HEK293T (cell line): ENCODE results near the gene DSTYK.

Experiments used
- ARNT ChIP-seq: fragments of 450-650 bp; IDR thresholded peaks from 2 replicates; pipeline ENCODE4 v1.6.1; 2017; ENCODE audit warnings: mild to moderate bottlenecking
- BHLHE40 ChIP-seq: fragments of 450-650 bp; IDR thresholded peaks from 2 replicates; pipeline ENCODE4 v1.6.1; 2016; ENCODE audit warnings: mild to moderate bottlenecking, moderate library complexity, borderline replicate concordance
- CTBP1 ChIP-seq: fragments of 450-650 bp; IDR thresholded peaks from 2 replicates; pipeline ENCODE4 v1.6.1; 2016; ENCODE audit warnings: borderline replicate concordance
- ELF4 ChIP-seq: fragments of 450-650 bp; IDR thresholded peaks from 2 replicates; pipeline ENCODE4 v1.6.1; 2017; ENCODE audit warnings: antibody characterized with exemption
- FOXA1 ChIP-seq: fragments of 450-650 bp; IDR thresholded peaks from 2 replicates; pipeline ENCODE4 v1.6.1; 2016; ENCODE audit warnings: mild to moderate bottlenecking
- FOXK2 ChIP-seq: fragments of 450-650 bp; IDR thresholded peaks from 2 replicates; pipeline ENCODE4 v1.6.1; 2016; ENCODE audit warnings: mild to moderate bottlenecking
- FOXM1 ChIP-seq: fragments of 450-650 bp; IDR thresholded peaks from 2 replicates; pipeline ENCODE4 v1.6.1; 2017; ENCODE audit warnings: mild to moderate bottlenecking, borderline replicate concordance
- HDGF ChIP-seq: fragments of 450-650 bp; IDR thresholded peaks from 2 replicates; pipeline ENCODE4 v1.6.1; 2017; ENCODE audit warnings: antibody characterized with exemption, borderline replicate concordance
- L3MBTL2 ChIP-seq: fragments of 450-650 bp; conservative IDR thresholded peaks from 2 replicates; pipeline ENCODE4 v1.6.1; 2016; ENCODE audit warnings: mild to moderate bottlenecking
- NFRKB ChIP-seq: fragments of 450-650 bp; IDR thresholded peaks from 2 replicates; pipeline ENCODE4 v1.6.1; 2016; ENCODE audit warnings: mild to moderate bottlenecking, moderate library complexity
- PKNOX1 ChIP-seq: fragments of 450-650 bp; IDR thresholded peaks from 2 replicates; pipeline ENCODE4 v1.6.1; 2016
- SP1 ChIP-seq: fragments of 450-650 bp; IDR thresholded peaks from 2 replicates; pipeline ENCODE4 v1.6.1; 2017
- SUZ12 ChIP-seq: fragments of 450-650 bp; IDR thresholded peaks from 2 replicates; pipeline ENCODE4 v1.6.1; 2016; ENCODE audit warnings: mild to moderate bottlenecking
- TARDBP ChIP-seq: fragments of 450-650 bp; IDR thresholded peaks from 2 replicates; pipeline ENCODE4 v1.6.1; 2016

GRCh38 chr1:205236526-205236925 lies 25.0 kb upstream of the DSTYK start:
- TF ChIP-seq FOXA1: no peak
- no peak for TF ChIP-seq FOXM1
- TF ChIP-seq BHLHE40: no peak
- no peak for TF ChIP-seq SUZ12
- TF ChIP-seq TARDBP: no peak
- no peak for TF ChIP-seq PKNOX1
- TF ChIP-seq ARNT: no peak
- TF ChIP-seq NFRKB: no peak
- no peak for TF ChIP-seq SP1
- TF ChIP-seq FOXK2: no peak
- TF ChIP-seq ELF4: no peak
- TF ChIP-seq CTBP1: no peak
- no peak for TF ChIP-seq L3MBTL2
- TF ChIP-seq HDGF: no peak
